Endothelial cell of umbilical vein (primary cell): ENCODE measurements around the gene HINT1. TPM values are rescaled to one million over a fixed set of nuclear protein-coding genes. Genes with fewer than 3 reads are reported as not detected.

ENCODE experiments used
- BruUV-seq: library from RNA; stranded (reverse); fragments of 400-500 nt; replicated peaks from 2 replicates; lab custom pipeline; 2021; lab: Mats Ljungman, UMichigan
- CTCF ChIA-PET: fragments of 300-600, 350-600 bp; sonication (Branson Sonifier 250); formaldehyde crosslinking; loops from one replicate; lab custom pipeline; 2021; ENCODE audit warnings: antibody characterized with exemption, inconsistent platforms; lab: Charles Lee
- POLR2A ChIA-PET: fragments of 300-600, 350-600 bp; sonication (Branson Sonifier 250); formaldehyde crosslinking; loops from one replicate; lab custom pipeline; 2021; ENCODE audit warnings: antibody characterized with exemption, inconsistent platforms; lab: Charles Lee
- DNase-seq: peaks from one replicate; pipeline ENCODE4 v3.0.0-alpha.2; 2011; ENCODE audit warnings: low read depth, low spot score
- FAIRE-seq: peaks from 2 replicates; lab custom pipeline; 2011; peaks lifted over from hg19 to GRCh38; lab: Jason Lieb, UNC
- H2AFZ ChIP-seq: 2 replicates; pipeline ENCODE4 v1.6.0; 2012; ENCODE audit warnings: low read depth, low read length, control low read depth, inconsistent platforms
- H3K27ac ChIP-seq: 2 replicates; pipeline ENCODE4 v1.5.1; 2011; ENCODE audit warnings: low read depth, mild to moderate bottlenecking, control low read depth, low read length, moderate library complexity; ENCODE audit not compliant: insufficient read depth
- H3K27me3 ChIP-seq, 2 experiments: 2 replicates each; pipeline versions ENCODE4 v1.6.0 to v1.6.1; 2011; ENCODE audit warnings: low read length in 2 of 2, mixed read lengths in 1 of 2; ENCODE audit not compliant: control insufficient read depth in 2 of 2, insufficient read depth in 2 of 2
- H3K36me3 ChIP-seq, 2 experiments: 2 replicates in 1 of 2; 3 replicates in 1 of 2; pipeline ENCODE4 v1.5.1; 2011; ENCODE audit warnings: low read length in 2 of 2, mild to moderate bottlenecking in 1 of 2, moderate library complexity in 1 of 2; ENCODE audit not compliant: control insufficient read depth in 2 of 2, insufficient read depth in 2 of 2; ENCODE audit errors: extremely low read depth in 1 of 2
- H3K4me1 ChIP-seq: 3 replicates; pipeline ENCODE4 v1.5.1; 2011; ENCODE audit warnings: mild to moderate bottlenecking, low read length; ENCODE audit not compliant: control insufficient read depth, insufficient read depth; ENCODE audit errors: extremely low read depth
- H3K4me2 ChIP-seq: 2 replicates; pipeline ENCODE4 v1.6.1; 2011; ENCODE audit warnings: low read length, control low read depth, mixed read lengths; ENCODE audit not compliant: insufficient read depth
- H3K4me3 ChIP-seq, 3 experiments: fragments of 200-600 bp in 1 of 3; sonication (generic), shearing (Covaris generic) in 1 of 3; replicated peaks in 1 of 3; 2 replicates each; pipeline ENCODE4 v1.5.1; 2011 to 2016; ENCODE audit warnings: control low read depth in 3 of 3, low read length in 3 of 3, mild to moderate bottlenecking in 2 of 3, inconsistent platforms in 1 of 3, low read depth in 1 of 3, moderate library complexity in 1 of 3; ENCODE audit not compliant: insufficient read depth in 1 of 3
- H3K79me2 ChIP-seq: 2 replicates; pipeline ENCODE4 v1.6.0; 2012; ENCODE audit warnings: low read length, inconsistent platforms; ENCODE audit not compliant: control insufficient read depth, insufficient read depth
- H3K9ac ChIP-seq: replicated peaks from 2 replicates; pipeline ENCODE3; 2011; ENCODE audit warnings: low read length, control low read depth; ENCODE audit not compliant: insufficient read depth; ENCODE audit errors: extremely low read depth
- H3K9me1 ChIP-seq: replicated peaks from 3 replicates; pipeline ENCODE4 v1.6.0; 2011; ENCODE audit warnings: mild to moderate bottlenecking, low read length; ENCODE audit not compliant: control insufficient read depth, insufficient read depth; ENCODE audit errors: extremely low read depth
- H3K9me3 ChIP-seq: replicated peaks from 2 replicates; pipeline ENCODE4 v1.5.1; 2012; ENCODE audit warnings: low read length, inconsistent platforms; ENCODE audit not compliant: control insufficient read depth, insufficient read depth
- H4K20me1 ChIP-seq: replicated peaks from 2 replicates; pipeline ENCODE3; 2011; ENCODE audit warnings: mild to moderate bottlenecking, low read length; ENCODE audit not compliant: control insufficient read depth, insufficient read depth; ENCODE audit errors: extremely low read depth
- CTCF ChIP-seq, 2 donors: IDR thresholded peaks; 1 replicate in 1 of 2; 2 replicates in 1 of 2; pipeline ENCODE4 v1.5.1; 2011; ENCODE audit warnings: low read length in 2 of 2, mild to moderate bottlenecking in 2 of 2, moderate library complexity in 2 of 2, control low read depth in 1 of 2, inconsistent platforms in 1 of 2, low read depth in 1 of 2; ENCODE audit not compliant: insufficient read depth in 1 of 2; ENCODE audit errors: extremely low read depth in 1 of 2
- EZH2 ChIP-seq: IDR thresholded peaks from 2 replicates; pipeline ENCODE4 v1.6.1; 2012; ENCODE audit warnings: borderline replicate concordance, low read depth, mild to moderate bottlenecking, moderate library complexity, low read length, inconsistent platforms; ENCODE audit not compliant: severe bottlenecking
- FOS ChIP-seq: IDR thresholded peaks from 2 replicates; pipeline ENCODE4 v1.6.1; 2011; ENCODE audit warnings: mild to moderate bottlenecking, low read length, moderate library complexity, borderline replicate concordance; ENCODE audit not compliant: insufficient read depth
- GATA2 ChIP-seq: IDR thresholded peaks from 2 replicates; pipeline ENCODE4 v1.7.0; 2011; ENCODE audit warnings: low read depth, mild to moderate bottlenecking, moderate library complexity, mixed read lengths, low read length; ENCODE audit not compliant: insufficient read length, insufficient read depth
- JUN ChIP-seq: IDR thresholded peaks from 2 replicates; pipeline ENCODE4 v1.6.1; 2011; ENCODE audit warnings: borderline replicate concordance, low read depth; ENCODE audit not compliant: insufficient read length, insufficient read depth
- MAX ChIP-seq: IDR thresholded peaks from 2 replicates; pipeline ENCODE4 v1.6.1; 2011; ENCODE audit not compliant: insufficient read depth, insufficient read length
- MYC ChIP-seq: IDR thresholded peaks from one replicate; pipeline ENCODE4 v1.6.1; 2011; ENCODE audit warnings: mild to moderate bottlenecking, low read depth, low read length
- POLR2A ChIP-seq: IDR thresholded peaks from 2 replicates; pipeline ENCODE4 v1.6.1; 2012; ENCODE audit warnings: low read depth, mild to moderate bottlenecking, control low read depth, low read length
- POLR2AphosphoS5 ChIP-seq: IDR thresholded peaks from 2 replicates; pipeline ENCODE4 v1.6.1; 2012; ENCODE audit warnings: low read depth, mild to moderate bottlenecking, control low read depth, low read length, moderate library complexity; ENCODE audit not compliant: insufficient read depth
- dilution Hi-C: fragments of 300-500 bp; cut with MboI; formaldehyde crosslinking; loops from one replicate; pipeline ENCODE4 v1.15.0; 2019; ENCODE audit warnings: low sequenced_read_pairs; ENCODE audit not compliant: extremely low pct_ligation_motif_present
- intact Hi-C: fragments of 100-400 bp; cut with micrococcal nuclease; formaldehyde crosslinking; loops from one replicate; pipeline ENCODE4 v1.10.0; 2022
- polyA plus RNA-seq, 4 experiments: library from polyadenylated mRNA; depleted of rRNA in 3 of 4; stranded (reverse) in 3 of 4; unstranded in 1 of 4; fragments of >200 nt; gene quantifications; 2 replicates each; pipeline versions ENCODE4 v1.2.1 to v1.2.3, GENCODE V29; 2011 to 2012; ENCODE audit warnings: missing spikeins in 1 of 4
- total RNA-seq: library from RNA; stranded (reverse); gene quantifications from 2 replicates; pipeline ENCODE4 v1.2.3, GENCODE V29; 2021

HINT1 gene
- total and polyA plus RNA-seq, 2 donors (not counting 3 experiments of a cell fraction or from before 2014, with no cell fraction given) = 221 to 423 TPM

GRCh38 chr5:131167615-131168014 lies 2.6 kb upstream of the HINT1 start:
- Histone ChIP-seq H3K9me3 (no peaks in the 10 kb centered on the region), H4K20me1 (no peaks in the 10 kb centered on the region), H3K4me3 (no peak overlapping the region), H3K79me2 (peaks cover 23% of the 10 kb centered on the region), H3K4me2 (no peak overlapping the region), H3K9ac (no peak overlapping the region), H2AFZ (no peak overlapping the region), H3K27me3 (no peaks in the 10 kb centered on the region), H3K27ac (no peak overlapping the region), H3K9me1 (no peaks in the 10 kb centered on the region), H3K36me3 (no peaks in the 10 kb centered on the region), H3K4me1 (peaks cover 19% of the 10 kb centered on the region)
- dilution Hi-C loops = no loop called here
- TF ChIP-seq FOS = no peak
- TF ChIP-seq CTCF (IDR thresholded peaks at IDR 0.05; ENCODE audit: extremely low read depth in 1 of 2, insufficient read depth in 1 of 2, low read depth in 1 of 2, low read length in 2 of 2) = no peak
- TF ChIP-seq MYC = no peak
- TF ChIP-seq POLR2A = no peak
- no peak for TF ChIP-seq EZH2
- TF ChIP-seq JUN = no peak
- no peak for TF ChIP-seq GATA2
- TF ChIP-seq POLR2AphosphoS5 = no peak
- TF ChIP-seq MAX = no peak
- DNase-seq = no peak
- ChIA-PET POLR2A (no interaction called here), CTCF (interaction anchor here (1.2 kb wide), 1 partner anchor 10 kb away, joined by 3 read pairs; no protein-coding TSS in a partner anchor)
- FAIRE-seq = no peak
- intact Hi-C loops = no loop called here
- BruUV-seq = no TSS peak
